HEK293 (cell line): Measurements from ENCODE around the gene IGF1R.

Experiments used
- CTCF ChIP-seq: fragments of 450-650 bp; formaldehyde crosslinking; IDR thresholded peaks from 2 replicates; pipeline ENCODE4 v1.5.1; 2016; ENCODE audit warnings: missing biosample characterization, missing genetic modification characterization
- ZBTB11 ChIP-seq: fragments of 450-650 bp; formaldehyde crosslinking; conservative IDR thresholded peaks from 2 replicates; pipeline ENCODE4 v1.5.1; 2016; ENCODE audit warnings: low read depth, missing biosample characterization, missing genetic modification characterization
- ZFP41 ChIP-seq: fragments of 450-650 bp; formaldehyde crosslinking; IDR thresholded peaks from 2 replicates; pipeline ENCODE4 v1.5.1; 2016; ENCODE audit warnings: missing biosample characterization, missing genetic modification characterization, borderline replicate concordance
- ZNF639 ChIP-seq: fragments of 450-650 bp; formaldehyde crosslinking; IDR thresholded peaks from 2 replicates; pipeline ENCODE4 v1.5.1; 2016; ENCODE audit warnings: missing biosample characterization, missing genetic modification characterization

- TF ChIP-seq ZNF639 (tag by site-specific recombination) = no peak
- no peak for TF ChIP-seq CTCF (tag by site-specific recombination)
- no peak for TF ChIP-seq ZFP41
- no peak for TF ChIP-seq ZBTB11
Observed at GRCh38 chr15:98933406-98933805, 285.1 kb downstream of the IGF1R start.
